ENCODE data around the gene REPS2.
A peak's percentile ranks its signal among the peaks of the same experiment; 100 is the strongest.

The REPS2 gene

DNA sequence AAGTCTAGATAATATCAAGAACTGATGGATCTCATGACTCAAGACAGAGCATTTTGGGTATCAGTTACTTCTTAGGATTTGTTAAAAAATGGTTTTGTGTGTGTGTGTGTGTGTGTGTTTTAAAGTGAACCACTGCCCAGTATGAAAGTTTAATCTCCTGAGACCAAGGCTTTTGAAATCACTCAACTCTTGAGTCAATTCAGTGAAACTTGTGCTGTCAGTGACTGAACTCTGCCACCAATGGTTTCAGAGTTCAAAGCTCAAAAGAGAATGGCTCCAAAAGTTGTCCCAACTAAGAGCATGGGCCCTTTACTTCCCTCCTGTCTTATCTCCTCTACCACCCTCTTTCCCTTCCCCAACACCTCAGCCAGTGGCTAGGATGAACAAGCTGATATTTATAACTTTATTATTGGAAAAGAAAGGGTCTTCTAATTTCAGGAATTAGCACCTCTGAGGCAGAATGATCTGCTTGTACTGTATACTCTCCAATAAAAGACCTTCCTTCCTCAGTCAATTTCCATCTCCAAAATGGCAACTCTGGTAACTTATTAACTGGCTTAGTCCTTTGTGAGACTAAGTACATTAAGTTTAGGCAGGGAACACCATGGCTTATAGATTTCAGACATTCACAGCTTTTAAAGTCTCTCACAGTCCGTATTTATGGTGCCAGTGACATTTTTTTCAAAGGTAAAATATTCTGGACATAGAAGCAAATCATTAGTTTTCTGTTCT, 152.2 kb downstream of the REPS2 start:
- DNase-seq, result no peak

DNA sequence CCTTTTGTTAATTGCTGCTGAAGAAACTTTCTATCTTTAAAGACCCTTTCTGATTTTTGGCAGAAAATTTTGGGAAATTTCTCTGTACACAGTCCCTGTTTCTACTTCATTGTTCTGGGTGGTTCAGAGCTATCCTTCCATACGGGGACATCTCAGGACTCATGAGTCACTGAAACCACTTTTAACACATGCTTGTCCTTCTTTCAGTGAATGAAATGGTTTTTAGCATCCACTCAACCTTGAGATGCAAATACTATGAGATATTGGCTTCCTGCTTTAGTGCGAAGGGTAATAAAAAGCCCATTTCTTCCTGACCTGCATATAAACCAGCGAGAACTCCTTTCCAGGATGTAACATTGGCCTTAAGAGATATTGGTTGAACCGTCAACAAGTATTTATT, 158.0 kb downstream of the REPS2 start:
- DNase-seq, result no peak

DNA sequence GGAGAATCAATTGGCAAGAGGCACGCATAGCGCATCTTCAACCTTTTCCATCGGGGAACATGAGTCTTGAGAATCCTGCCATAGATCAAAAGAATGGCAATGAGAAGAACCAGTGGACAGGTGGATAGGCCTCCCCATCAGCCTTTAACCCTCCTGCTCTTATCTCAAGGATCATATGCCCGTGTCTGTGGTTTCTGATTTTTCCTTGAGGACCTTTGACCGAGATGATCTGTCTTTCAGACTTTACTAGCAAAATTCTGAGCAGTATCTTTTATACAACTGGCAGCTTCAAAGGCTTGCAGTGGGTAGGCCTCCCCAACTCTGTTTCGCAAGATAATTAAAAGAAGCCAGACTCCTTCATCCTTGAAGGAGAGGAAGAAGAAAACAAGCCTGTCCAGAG, 174.4 kb downstream of the REPS2 start:
- no peak for DNase-seq

DNA sequence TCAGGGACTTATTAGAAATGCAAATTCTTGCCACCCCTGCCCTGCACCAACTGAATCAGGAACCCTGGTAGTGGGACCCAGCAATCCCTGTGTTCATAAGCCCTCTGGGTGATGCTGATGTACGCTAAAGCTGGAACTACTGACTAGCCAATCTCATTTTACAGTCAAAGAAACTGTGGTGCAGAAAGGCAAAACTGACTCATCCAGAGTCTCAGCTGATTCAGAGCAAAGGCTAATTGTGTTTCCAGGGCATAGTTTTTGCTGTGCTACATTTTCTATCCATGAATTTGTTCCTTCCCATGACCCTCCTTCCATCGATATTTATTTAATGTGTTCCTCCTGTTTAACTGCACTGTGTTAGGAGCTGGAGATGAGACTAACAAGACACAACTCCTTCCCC, 207.5 kb downstream of the REPS2 start:
- no peak for DNase-seq

DNA sequence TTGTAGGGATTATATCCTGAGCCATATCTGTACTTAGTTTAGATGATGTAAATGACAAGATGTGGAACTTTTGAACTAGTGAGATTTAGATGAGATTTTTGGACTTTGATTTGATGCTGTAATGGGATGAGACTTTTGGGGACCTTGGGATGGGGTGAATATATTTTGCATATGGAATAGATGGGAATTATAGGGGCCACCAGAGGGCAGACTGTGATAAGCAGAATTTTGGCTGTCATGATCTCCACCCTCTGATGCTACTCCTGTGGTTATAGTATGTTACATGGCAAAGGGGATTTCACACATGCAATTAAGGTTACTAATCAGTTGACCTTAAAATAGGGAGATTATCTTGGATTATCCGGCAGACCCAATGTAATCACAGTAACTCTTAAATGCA, 214.5 kb downstream of the REPS2 start:
- DNase-seq, result no peak

DNA sequence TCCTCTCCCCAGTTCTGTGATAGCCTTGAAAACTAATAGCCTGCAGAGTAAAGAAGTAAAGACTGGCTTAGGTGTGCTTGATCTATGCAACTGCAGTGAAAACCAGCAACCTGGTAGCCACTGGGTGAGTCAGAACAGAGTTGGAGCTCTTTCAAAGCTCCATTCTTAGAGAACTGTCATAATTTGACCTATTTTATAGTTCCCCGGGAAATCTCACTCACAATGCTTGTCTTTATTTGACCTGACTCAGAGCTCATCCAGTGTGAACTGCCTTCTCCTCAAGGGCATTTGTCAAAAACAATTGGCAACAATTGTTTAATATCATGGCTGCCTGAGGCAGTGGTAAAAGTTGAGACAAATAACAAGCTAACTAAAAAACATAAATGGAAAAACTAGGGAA, 215.5 kb downstream of the REPS2 start:
- no peak for DNase-seq

DNA sequence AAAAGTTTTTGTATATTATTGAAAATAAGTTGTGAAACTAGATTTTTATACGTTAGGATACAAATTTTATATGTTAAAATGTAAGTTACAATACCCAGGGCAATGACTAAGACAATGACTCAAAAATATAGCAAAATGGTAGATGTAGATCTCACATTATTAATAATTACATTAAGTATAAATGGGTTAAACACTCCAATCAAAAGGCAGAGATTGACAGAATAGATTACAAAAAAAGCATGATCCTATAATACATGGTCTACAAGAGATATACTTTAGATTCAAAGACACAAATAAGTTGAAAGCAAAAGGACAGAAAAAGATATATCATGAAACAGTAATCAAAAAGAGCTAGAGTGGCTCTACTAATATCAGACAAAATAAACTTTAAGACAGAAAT, 217.6 kb downstream of the REPS2 start:
- no peak for DNase-seq

DNA sequence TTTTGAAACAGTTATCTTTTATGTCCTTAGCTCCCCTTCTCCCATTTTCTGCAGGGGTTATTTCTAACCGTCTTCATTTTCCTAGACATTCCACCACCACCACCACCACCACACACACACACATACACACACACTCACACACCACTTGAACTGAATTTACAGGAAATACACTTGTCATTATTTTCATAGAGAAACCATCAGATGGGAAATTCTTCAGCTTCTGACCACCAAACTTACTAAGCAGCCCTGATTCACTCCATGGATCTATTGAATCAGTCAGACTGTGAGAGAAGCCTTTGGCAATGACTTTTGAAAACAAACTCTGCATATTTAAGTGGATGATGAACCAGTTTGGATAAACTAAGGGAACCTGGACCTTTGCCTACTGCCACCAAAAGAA, 218.5 kb downstream of the REPS2 start:
- no peak for DNase-seq

DNA sequence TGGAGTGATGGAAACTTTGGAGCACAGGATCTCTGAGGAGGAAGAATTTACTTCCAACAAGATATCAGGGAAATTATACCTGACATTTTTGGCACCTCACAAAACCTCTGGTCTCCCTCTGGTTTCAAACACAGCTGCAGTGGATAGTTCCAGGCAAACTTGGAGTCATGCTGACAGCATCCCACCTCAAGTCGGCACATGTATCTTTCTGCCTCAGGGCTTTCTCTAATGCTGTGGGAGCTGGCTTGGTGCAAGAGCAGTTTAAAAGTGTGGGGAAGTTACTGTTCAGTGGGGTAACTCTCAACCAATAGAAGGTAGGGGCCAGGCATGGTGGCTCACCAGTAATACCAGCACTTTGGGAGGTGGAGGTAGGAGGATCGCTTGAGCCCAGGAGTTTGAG, 221.5 kb downstream of the REPS2 start:
- no peak for DNase-seq

DNA sequence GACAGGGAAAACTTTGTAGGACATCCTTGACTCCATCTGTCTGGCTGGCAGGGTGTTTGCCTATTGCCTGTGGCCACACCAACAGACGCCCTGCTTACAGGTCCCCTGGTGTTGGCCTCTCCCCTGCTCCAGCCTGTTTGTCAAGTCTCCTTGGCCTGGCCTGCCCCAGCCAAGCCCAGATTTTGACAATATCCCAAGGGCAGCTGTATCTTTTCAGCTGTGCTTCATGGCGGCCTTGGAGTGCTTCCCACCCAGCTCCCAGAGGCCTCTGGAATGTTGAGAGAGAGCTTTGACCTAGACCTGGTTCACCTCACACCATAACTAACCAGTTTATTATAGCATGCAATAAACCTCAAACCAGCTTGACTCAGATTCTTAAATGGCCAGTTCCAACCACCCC, 224.5 kb downstream of the REPS2 start:
- no peak for DNase-seq

DNA sequence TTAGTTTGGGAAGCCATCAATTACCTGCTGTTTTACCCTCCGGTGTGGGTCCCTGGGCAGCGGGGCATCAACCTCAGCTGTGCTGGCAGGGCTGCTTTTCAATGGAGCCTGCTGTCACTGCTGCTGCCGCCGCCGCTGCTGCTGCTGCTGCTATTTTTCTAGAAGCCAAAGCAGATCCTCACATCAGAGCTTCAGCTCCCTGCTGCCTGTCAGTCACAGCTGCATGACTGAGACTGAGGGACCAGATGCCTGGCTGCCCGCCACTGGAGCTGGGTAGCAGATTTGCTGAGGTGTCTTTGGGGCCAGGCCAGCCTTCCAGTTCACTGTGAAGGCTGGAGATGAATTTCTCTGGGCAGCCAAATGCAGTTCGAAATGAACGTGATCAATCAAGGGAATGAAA, 228.2 kb downstream of the REPS2 start:
- DNase-seq, result peak; percentile 39 to 51

DNA sequence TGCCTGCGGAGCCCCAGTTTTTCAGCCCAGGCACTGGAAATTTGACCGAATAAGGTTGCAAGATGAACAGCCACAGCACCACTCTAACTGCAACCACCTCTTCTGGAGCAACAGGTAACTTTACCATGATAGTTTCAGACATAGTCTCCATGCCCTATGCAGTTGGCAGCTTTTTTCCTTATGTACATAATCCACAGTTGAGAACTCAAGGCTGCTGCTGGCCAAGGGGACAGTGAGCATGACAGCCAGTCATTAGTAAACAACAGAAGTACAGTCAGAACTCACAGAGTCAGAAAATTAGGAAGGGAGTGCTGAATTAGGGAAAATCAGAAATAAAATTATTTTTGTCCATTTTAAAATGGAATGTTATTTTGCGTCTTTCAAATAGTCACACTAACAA, 235.9 kb downstream of the REPS2 start:
- DNase-seq, result no peak

DNA sequence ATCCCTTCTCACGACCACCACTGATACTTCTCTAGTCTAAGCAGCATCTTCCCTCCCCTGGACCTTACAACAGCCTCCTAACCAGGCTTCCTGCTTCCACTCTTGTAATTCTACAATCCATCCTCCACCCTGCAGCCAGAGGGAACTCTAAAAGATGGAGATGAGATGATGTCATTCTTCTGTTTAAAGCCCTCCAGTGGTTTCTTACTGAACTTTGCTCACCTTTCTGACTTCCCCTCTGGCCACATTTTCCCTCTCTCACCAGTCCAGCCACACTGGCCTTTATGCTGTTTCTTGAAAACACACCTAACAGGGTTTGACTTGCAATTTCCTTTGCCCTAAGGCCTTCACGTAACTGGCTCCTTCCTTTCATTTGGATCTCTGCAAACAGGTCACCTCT, 237.1 kb downstream of the REPS2 start:
- DNase-seq, result no peak

DNA sequence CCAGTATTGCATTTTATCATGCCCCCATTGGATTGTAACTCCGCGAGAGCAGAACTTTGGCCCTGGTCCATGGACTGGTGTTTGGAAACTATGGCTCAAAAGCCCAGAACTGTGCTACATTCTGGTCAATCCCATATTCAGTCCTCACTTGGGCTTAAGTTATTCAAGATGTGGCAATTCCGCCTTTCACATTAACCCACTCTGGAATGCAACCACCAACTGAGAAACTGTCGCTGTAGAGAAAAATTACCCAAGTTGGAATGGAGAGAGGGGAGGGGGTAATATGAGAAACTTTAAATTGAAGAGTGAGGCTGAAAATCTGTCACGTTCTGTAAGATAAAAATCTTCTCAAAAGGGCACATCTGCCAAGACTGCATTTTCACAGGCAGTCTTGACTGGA, 239.0 kb downstream of the REPS2 start:
- no peak for DNase-seq

DNA sequence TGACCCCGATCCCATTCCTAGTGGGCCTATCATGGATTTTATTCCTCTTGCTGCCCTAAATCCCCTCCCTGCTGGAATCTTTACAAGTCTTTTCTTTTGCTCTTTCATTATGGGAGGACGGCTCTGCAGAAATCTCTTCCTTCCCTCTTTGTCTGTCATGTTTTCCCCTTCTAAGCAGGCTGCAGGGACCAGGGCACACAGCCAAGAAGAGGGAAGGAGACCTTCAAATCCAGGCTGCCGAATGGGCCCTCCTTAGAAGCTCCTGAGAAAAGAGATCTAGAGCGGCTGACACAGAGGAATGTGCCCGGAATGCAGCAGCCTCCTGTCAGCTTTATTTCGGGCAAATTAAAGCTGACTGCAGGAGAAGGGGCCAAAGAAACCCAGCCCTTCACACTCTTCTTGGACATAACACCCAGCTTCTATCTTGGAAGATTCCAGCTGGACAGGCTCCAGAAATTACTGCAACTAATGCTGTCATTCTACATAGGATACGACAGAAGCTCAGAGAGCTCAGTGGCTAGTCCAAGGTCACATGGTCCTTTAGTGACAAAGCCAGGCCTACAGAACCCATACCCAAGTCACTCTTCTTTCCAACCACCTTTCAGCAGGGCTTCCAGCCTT, 240.8 kb downstream of the REPS2 start:
- DNase-seq, result peak in 1 of 2 donors; percentile 0

DNA sequence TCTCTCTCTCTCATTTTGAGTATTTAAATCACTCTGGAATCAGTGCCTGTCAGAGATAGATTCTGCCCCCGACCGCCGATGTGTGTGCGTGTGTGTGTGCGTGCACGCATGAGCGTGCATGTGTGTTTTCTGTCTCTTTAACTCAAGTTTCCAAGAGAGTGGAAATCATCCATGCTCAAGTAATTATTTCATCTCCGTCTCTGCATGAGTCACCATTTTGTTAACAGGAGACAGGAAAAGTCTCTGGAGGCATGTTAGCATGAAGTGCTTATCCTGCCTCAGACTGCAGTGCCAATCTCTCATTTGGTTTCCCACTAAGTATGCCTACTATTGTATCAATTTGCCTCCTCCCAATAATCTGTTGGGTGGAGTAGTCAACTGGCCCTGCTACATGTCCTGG, 245.6 kb downstream of the REPS2 start:
- no peak for DNase-seq

Data from hippocampal formation (tissue), 2 donors.